ENCODE results near the gene PRICKLE2.

Gene PRICKLE2

GRCh38 chr3:64218329-64218728 is 6.9 kb downstream of the PRICKLE2 start:
- DNase-seq: no peak

- DNase-seq: no peak
Observed at GRCh38 chr3:64216274-64217147, 8.8 kb downstream of the PRICKLE2 start.

- DNase-seq: no peak
Observed at GRCh38 chr3:64215559-64215958, 9.7 kb downstream of the PRICKLE2 start.

- DNase-seq: no peak
Observed at GRCh38 chr3:64215103-64215502, 10.2 kb downstream of the PRICKLE2 start.

GRCh38 chr3:64214381-64215018 is 10.8 kb downstream of the PRICKLE2 start:
- no peak for DNase-seq

GRCh38 chr3:64213962-64214379 is 11.3 kb downstream of the PRICKLE2 start:
- no peak for DNase-seq

- no peak for DNase-seq
Observed at GRCh38 chr3:64213224-64213878, 11.9 kb downstream of the PRICKLE2 start.

- DNase-seq: no peak
Observed at GRCh38 chr3:64209866-64210621, 15.2 kb downstream of the PRICKLE2 start.

GRCh38 chr3:64207289-64208080 is 17.8 kb downstream of the PRICKLE2 start:
- no peak for DNase-seq

GRCh38 chr3:64203969-64204908 is 21.0 kb downstream of the PRICKLE2 start:
- DNase-seq: no peak

GRCh38 chr3:64203216-64203615 is 22.1 kb downstream of the PRICKLE2 start:
- DNase-seq: no peak

GRCh38 chr3:64199932-64200331 is 25.3 kb downstream of the PRICKLE2 start:
- DNase-seq: no peak

- DNase-seq: no peak
Observed at GRCh38 chr3:64196236-64196929, 28.9 kb downstream of the PRICKLE2 start.

GRCh38 chr3:64195789-64196188 is 29.5 kb downstream of the PRICKLE2 start:
- no peak for DNase-seq

GRCh38 chr3:64191822-64192221 is 33.4 kb downstream of the PRICKLE2 start:
- no peak for DNase-seq

- DNase-seq: no peak
Observed at GRCh38 chr3:64190517-64191515, 34.5 kb downstream of the PRICKLE2 start.

GRCh38 chr3:64188810-64189560 is 36.3 kb downstream of the PRICKLE2 start:
- DNase-seq: no peak

All from DMS153 (cell line).